ENCODE measurements around the gene CRYAA. TPM values are rescaled to one million over a fixed set of nuclear protein-coding genes. Genes with fewer than 3 reads are reported as not detected.
"Not testable (repeated sequence)": the region's sequence is repeated elsewhere in the genome, so short reads cannot be mapped to it uniquely, and the experiment has no call there.

The CRYAA gene, protein sequence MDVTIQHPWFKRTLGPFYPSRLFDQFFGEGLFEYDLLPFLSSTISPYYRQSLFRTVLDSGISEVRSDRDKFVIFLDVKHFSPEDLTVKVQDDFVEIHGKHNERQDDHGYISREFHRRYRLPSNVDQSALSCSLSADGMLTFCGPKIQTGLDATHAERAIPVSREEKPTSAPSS
- total RNA-seq (not detected), polyA plus RNA-seq (not detected)
- long read RNA-seq, donor 1 = 0 reads
- long read RNA-seq, donor 2 = 0 reads
- long read RNA-seq, donor 3 = 0 reads
- long read RNA-seq, donor 4 = 0 reads

DNA sequence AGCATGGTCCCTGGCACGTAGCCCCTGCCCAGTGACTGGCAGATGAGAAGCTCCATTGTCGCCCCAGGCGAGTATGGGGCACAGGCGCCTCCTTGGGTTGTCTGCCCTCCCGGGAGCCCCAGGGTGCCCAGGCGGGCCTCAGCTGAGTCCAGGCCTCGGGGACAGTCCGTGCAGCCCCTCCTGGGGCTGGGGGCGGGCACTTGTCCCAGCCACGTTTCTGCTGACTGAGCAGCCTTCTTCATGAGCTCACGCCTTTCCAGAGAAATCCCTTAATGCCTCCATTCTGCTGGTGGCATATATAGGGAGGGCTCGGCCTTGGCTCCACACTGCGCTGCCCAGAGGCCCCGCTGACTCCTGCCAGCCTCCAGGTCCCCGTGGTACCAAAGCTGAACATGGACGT is at the start of gene CRYAA:
Gene CRYAA, plus strand, starts transcription at position 301 of the 400 bp plus-strand sequence. Its CDS starts 92 bp downstream, at position 393.
- H3K27me3 ChIP-seq (ENCODE audit: control insufficient read depth, insufficient read depth); ATAC-seq; H3K4me1 ChIP-seq (ENCODE audit: control insufficient read depth, insufficient read depth, low read length); H3K9me3 ChIP-seq (ENCODE audit: control insufficient read depth, low read length); H3K4me3 ChIP-seq (ENCODE audit: low read length); H3K27ac ChIP-seq (ENCODE audit: low read length); DNase-seq; intact Hi-C loops (cut with DNase I): not testable (repeated sequence)
- WGBS = 95% methylated on average over 4 of the region's 16 CpGs

DNA sequence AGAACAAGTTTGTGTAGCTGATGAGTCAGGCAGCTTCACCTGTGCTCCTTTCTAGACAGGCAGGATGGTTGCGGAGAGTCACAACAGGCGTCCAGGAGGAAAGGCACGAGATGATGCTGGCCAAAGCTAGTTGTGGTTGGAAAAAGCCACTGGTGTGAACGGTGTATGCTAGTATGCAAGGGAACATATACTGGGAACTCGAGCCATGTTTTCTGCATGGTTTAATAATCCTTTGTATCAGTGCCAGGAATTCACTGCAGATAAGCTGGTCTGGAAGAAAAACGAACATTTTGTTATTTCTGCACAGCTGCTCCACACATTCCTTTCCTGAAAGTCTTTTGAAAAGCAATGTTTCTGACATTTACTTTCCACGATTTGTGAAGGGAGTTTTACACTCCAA is 38.7 kb upstream of the CRYAA start:
- H3K27ac ChIP-seq (ENCODE audit: low read length); H3K4me1 ChIP-seq (ENCODE audit: control insufficient read depth, insufficient read depth, low read length); H3K4me3 ChIP-seq (ENCODE audit: low read length); H3K27me3 ChIP-seq (ENCODE audit: control insufficient read depth, insufficient read depth); DNase-seq; H3K9me3 ChIP-seq (ENCODE audit: control insufficient read depth, low read length); intact Hi-C loops (cut with DNase I): not testable (repeated sequence)
- peak; percentile 31 to 40 for ATAC-seq
- no CpG with 5 or more reads among the region's 7 CpGs for WGBS

DNA sequence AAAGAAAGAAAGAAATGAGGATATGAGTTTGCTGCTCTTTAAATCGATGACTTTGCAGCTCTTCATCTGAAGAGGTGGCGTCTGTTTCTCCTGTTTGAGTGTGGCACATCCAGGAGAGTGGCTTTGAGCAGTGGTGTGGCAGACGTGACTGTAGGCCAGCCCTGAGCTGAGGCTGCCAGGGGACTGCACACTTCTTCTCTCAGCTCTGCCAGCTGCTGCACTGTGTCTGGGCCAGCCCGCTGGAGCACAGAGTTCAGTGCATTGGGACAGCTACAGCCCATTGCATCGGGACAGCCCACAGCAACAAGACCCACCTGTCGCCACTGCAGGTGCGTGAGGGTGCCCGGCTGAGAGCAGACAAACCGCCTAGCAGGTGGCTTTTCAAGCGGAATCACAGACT is 34.3 kb upstream of the CRYAA start:
- H3K4me1 ChIP-seq (ENCODE audit: control insufficient read depth, insufficient read depth, low read length); H3K27ac ChIP-seq (ENCODE audit: low read length); DNase-seq; ATAC-seq; H3K27me3 ChIP-seq (ENCODE audit: control insufficient read depth, insufficient read depth); H3K9me3 ChIP-seq (ENCODE audit: control insufficient read depth, low read length); intact Hi-C loops (cut with DNase I); H3K4me3 ChIP-seq (ENCODE audit: low read length): not testable (repeated sequence)
- WGBS = no CpG with 5 or more reads among the region's 10 CpGs

DNA sequence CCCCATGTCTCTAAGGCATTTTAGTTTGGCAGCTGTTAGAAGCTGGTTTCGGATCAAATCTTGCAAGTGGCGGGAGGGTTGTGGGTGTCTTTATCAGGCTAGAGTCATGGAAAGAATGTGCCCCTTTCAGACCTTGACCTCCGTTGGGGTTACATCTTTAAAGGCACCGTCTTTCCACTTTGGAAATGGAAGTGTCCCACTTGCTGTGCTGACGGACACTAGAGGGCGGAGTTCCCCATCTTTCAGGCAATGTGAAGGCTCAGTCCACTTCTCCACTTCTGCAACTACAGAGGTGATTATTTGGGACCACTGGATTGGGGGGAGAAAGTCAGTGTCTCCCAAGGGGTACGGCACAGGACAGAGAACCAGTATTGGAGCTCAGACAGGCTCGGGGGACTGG is 29.9 kb upstream of the CRYAA start:
- WGBS = 4% methylated on average over 2 of the region's 8 CpGs
- H3K27ac ChIP-seq (ENCODE audit: low read length); DNase-seq; H3K4me1 ChIP-seq (ENCODE audit: control insufficient read depth, insufficient read depth, low read length); H3K9me3 ChIP-seq (ENCODE audit: control insufficient read depth, low read length); H3K4me3 ChIP-seq (ENCODE audit: low read length); intact Hi-C loops (cut with DNase I); H3K27me3 ChIP-seq (ENCODE audit: control insufficient read depth, insufficient read depth): not testable (repeated sequence)
- peak; percentile 52 to 54 for ATAC-seq

DNA sequence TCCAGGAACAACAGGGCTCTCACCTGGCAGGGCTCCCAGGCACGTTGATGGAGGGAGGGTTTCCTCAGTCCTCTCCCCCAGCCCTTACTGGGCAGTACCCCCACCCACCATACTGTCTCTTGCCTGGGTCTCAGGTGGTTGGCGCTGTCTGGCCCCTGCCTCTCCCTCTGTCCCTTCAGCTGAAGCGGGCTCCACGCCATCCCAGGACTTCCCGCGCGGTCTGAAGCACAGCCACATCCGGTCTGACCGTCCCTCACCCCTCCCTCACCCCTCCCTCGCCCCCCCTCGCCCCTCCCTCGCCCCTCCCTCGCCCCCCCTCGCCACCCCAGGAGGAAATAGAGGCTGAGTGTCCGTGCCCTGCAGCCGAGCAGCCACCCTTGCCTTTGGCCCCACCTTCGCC is 27.4 kb upstream of the CRYAA start:
- ATAC-seq; H3K27me3 ChIP-seq (ENCODE audit: control insufficient read depth, insufficient read depth); intact Hi-C loops (cut with DNase I); H3K4me3 ChIP-seq (ENCODE audit: low read length); H3K27ac ChIP-seq (ENCODE audit: low read length); DNase-seq; H3K9me3 ChIP-seq (ENCODE audit: control insufficient read depth, low read length); H3K4me1 ChIP-seq (ENCODE audit: control insufficient read depth, insufficient read depth, low read length): not testable (repeated sequence)
- WGBS = 29% methylated on average over 1 of the region's 17 CpGs

DNA sequence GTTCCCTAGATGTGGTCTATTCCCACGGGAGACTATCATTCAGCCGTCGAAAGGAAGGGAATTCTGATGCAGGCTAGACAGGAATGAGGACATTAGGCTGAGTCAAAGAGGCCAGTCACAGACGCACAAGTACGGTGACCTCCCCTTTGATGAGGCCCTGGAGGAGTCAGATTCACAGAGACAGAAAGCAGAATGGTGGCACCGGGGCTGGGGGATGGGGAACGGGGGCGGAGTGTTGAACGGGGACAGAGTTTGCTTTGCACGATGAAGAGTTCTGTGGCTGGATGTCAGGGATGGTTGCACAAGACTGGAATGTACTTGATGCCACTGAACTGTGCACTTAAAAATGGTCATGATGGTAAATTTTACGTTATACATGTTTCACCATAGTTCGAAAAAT is 22.2 kb upstream of the CRYAA start:
- H3K4me3 ChIP-seq (ENCODE audit: low read length); H3K27me3 ChIP-seq (ENCODE audit: control insufficient read depth, insufficient read depth); DNase-seq; H3K27ac ChIP-seq (ENCODE audit: low read length); intact Hi-C loops (cut with DNase I); H3K9me3 ChIP-seq (ENCODE audit: control insufficient read depth, low read length); ATAC-seq; H3K4me1 ChIP-seq (ENCODE audit: control insufficient read depth, insufficient read depth, low read length): not testable (repeated sequence)
- WGBS = no CpG with 5 or more reads among the region's 12 CpGs

DNA sequence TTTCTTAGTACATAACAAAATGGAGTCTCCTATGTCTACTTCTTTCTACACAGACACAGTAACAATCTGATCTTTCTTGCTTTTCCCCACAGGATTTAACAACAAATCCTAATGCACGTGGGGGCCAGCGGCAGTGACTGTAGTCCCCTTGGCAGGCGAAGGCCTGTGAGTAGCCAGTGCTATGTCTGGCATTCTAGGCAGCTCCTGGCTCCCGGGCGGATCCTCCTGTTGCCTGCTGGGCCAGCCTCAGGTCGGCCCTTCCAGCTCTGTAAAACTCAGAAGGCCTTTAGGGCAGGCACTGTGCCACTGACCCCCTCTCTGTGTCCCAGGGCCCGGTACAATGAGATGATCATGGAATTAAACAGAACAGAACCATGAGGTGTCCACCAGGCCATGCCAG is 20.8 kb upstream of the CRYAA start:
- H3K9me3 ChIP-seq (ENCODE audit: control insufficient read depth, low read length); DNase-seq; intact Hi-C loops (cut with DNase I); H3K4me3 ChIP-seq (ENCODE audit: low read length); H3K4me1 ChIP-seq (ENCODE audit: control insufficient read depth, insufficient read depth, low read length); H3K27me3 ChIP-seq (ENCODE audit: control insufficient read depth, insufficient read depth); ATAC-seq; H3K27ac ChIP-seq (ENCODE audit: low read length): not testable (repeated sequence)
- no CpG with 5 or more reads among the region's 7 CpGs for WGBS

DNA sequence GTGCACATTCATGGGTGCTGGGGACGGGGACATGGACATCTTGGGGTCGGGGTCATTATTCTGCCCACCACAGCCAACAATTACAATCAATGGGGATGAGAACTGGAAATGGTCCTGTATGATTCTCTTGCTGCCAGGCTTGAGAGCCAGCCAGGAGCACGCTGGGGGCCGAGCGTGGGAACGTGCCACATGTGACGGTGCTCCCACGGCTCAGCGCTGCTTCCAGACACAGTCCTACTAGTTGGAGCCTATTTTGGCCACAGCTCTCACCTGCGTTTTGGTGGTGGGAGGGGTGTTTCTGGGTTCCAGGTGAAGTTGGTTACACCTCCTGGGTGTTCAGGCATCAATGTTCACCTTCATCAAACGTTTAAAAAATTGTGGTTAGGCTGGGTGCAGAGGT is 19.5 kb upstream of the CRYAA start:
- intact Hi-C loops (cut with DNase I); DNase-seq; H3K4me3 ChIP-seq (ENCODE audit: low read length); H3K4me1 ChIP-seq (ENCODE audit: control insufficient read depth, insufficient read depth, low read length); ATAC-seq; H3K27ac ChIP-seq (ENCODE audit: low read length); H3K9me3 ChIP-seq (ENCODE audit: control insufficient read depth, low read length); H3K27me3 ChIP-seq (ENCODE audit: control insufficient read depth, insufficient read depth): not testable (repeated sequence)
- WGBS = no CpG with 5 or more reads among the region's 11 CpGs

DNA sequence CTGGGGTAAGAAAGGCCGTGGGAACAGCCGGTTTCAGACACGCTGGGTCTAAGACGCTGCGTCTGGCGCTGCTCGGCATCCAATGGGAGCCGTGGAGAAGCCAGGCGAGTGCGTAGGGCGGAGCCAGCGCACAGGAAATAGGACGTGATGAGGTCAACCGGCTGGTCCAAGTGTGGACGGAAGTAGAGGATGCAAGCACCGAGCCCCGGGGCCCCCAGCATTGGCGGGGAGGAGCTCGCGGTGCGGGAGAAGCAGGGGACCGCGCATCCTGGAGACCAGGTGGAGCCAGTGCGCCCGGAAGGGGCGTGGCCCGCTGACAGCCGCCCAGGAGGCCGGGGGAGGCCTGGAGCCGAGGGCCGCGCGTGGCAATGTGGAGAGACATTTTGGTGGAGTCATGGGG is 15.2 kb upstream of the CRYAA start:
- DNase-seq; H3K9me3 ChIP-seq (ENCODE audit: control insufficient read depth, low read length); H3K27me3 ChIP-seq (ENCODE audit: control insufficient read depth, insufficient read depth); H3K4me1 ChIP-seq (ENCODE audit: control insufficient read depth, insufficient read depth, low read length); intact Hi-C loops (cut with DNase I); ATAC-seq; H3K27ac ChIP-seq (ENCODE audit: low read length); H3K4me3 ChIP-seq (ENCODE audit: low read length): not testable (repeated sequence)
- WGBS = no CpG with 5 or more reads among the region's 33 CpGs

DNA sequence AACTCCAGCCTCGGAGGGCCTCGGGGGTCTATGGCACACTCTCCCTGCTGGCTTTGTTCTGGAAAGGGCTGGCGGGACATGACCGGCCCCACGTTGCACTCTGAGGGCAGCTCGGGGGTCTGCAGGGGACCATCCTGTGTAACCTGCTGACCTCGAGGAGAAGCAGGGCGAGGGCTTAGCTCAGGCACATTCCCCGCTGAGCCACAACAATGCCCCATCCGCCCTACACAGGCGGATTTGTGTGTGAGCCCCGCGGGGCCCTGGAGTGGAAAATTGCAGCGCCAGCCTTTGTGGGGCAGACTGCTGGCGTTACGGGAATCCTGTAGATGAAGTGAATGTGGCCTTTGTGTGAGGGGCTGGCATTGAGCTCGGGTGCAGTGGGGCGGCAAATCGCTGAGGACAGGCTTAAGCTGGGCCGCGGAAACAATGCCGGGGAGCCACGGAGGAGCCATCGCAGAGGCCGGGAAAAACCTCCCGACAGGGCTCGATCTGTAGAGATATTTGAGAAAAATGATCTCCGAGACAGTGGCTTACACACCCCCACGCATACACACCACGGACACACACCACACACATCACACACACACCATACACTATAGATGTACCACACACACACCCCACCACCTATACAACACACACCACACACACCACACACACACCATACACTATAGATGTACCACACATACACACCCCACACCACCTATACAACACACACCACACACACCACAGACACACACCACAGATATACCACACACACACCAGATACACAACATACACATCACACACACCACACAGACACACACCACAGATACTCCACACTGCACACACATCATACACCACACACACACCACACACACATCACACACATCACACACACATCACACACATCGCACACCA is 9.3 kb upstream of the CRYAA start:
- H3K4me1 ChIP-seq (ENCODE audit: control insufficient read depth, insufficient read depth, low read length); ATAC-seq; intact Hi-C loops (cut with DNase I); H3K27ac ChIP-seq (ENCODE audit: low read length); H3K4me3 ChIP-seq (ENCODE audit: low read length); H3K27me3 ChIP-seq (ENCODE audit: control insufficient read depth, insufficient read depth); H3K9me3 ChIP-seq (ENCODE audit: control insufficient read depth, low read length); DNase-seq: not testable (repeated sequence)
- WGBS = no CpG with 5 or more reads among the region's 31 CpGs

All from right cardiac atrium (tissue), 5 donors.